CD14-positive monocyte (primary cell): Measurements from ENCODE around the gene SPACDR. TPM values are rescaled to one million over a fixed set of nuclear protein-coding genes. Genes with fewer than 3 reads are reported as not detected.
A peak's percentile ranks its signal among the peaks of the same experiment; 100 is the strongest.

Experiments used
- DNase-seq, 3 donors: peaks; one replicate each; pipeline ENCODE4 v3.0.0-alpha.2; 2011 to 2022
- H2AFZ ChIP-seq: 2 replicates; pipeline ENCODE4 v1.6.0; 2012; ENCODE audit warnings: mild to moderate bottlenecking, low read depth, low read length, inconsistent platforms; ENCODE audit not compliant: insufficient read depth, poor library complexity, severe bottlenecking
- H3K27ac ChIP-seq, 2 donors: 1 replicate in 1 of 2; 2 replicates in 1 of 2; pipeline ENCODE4 v1.5.1; 2012 to 2013; ENCODE audit warnings: low read length in 2 of 2, control low read depth in 1 of 2, inconsistent platforms in 1 of 2, low read depth in 1 of 2, mild to moderate bottlenecking in 1 of 2
- H3K27me3 ChIP-seq, 2 donors: one replicate each; pipeline versions ENCODE4 v1.6.0 to v1.6.1; 2011 to 2013; ENCODE audit warnings: low read length in 2 of 2; ENCODE audit not compliant: control insufficient read depth in 2 of 2, insufficient read depth in 2 of 2
- H3K36me3 ChIP-seq, 2 donors: replicated peaks in 1 of 2; 1 replicate in 1 of 2; 2 replicates in 1 of 2; pipeline versions ENCODE4 v1.5.1 to v1.6.1; 2012 to 2013; ENCODE audit warnings: low read length in 2 of 2, control low read depth in 1 of 2, inconsistent platforms in 1 of 2, mild to moderate bottlenecking in 1 of 2; ENCODE audit not compliant: insufficient read depth in 2 of 2, control insufficient read depth in 1 of 2
- H3K4me1 ChIP-seq, 2 donors: 1 replicate in 1 of 2; 2 replicates in 1 of 2; pipeline versions ENCODE4 v1.5.1 to v1.6.1; 2012 to 2013; ENCODE audit warnings: low read length in 2 of 2, control low read depth in 1 of 2, inconsistent platforms in 1 of 2, mild to moderate bottlenecking in 1 of 2, moderate library complexity in 1 of 2; ENCODE audit not compliant: insufficient read depth in 2 of 2, control insufficient read depth in 1 of 2
- H3K4me2 ChIP-seq: replicated peaks from 2 replicates; pipeline ENCODE3; 2012; ENCODE audit warnings: low read length, moderate library complexity, mild to moderate bottlenecking; ENCODE audit not compliant: poor library complexity, severe bottlenecking; ENCODE audit errors: extremely low read depth
- H3K4me3 ChIP-seq, 3 experiments: fragments of 200-600 bp in 1 of 3; sonication (generic) in 1 of 3; replicated peaks in 1 of 3; 1 replicate in 2 of 3; 2 replicates in 1 of 3; pipeline ENCODE4 v1.5.1; 2011 to 2013; ENCODE audit warnings: low read length in 3 of 3, mild to moderate bottlenecking in 3 of 3, control low read depth in 2 of 3, low read depth in 2 of 3, inconsistent platforms in 1 of 3, moderate library complexity in 1 of 3
- H3K79me2 ChIP-seq: 2 replicates; pipeline ENCODE4 v1.6.0; 2012; ENCODE audit warnings: mild to moderate bottlenecking, control low read depth, inconsistent platforms, low read length, moderate library complexity; ENCODE audit not compliant: insufficient read depth
- H3K9ac ChIP-seq: 2 replicates; pipeline ENCODE4 v1.6.0; 2017; ENCODE audit warnings: low read length, mild to moderate bottlenecking; ENCODE audit not compliant: insufficient read depth, poor library complexity, severe bottlenecking
- H3K9me3 ChIP-seq, 2 donors: replicated peaks in 1 of 2; 1 replicate in 1 of 2; 2 replicates in 1 of 2; pipeline versions ENCODE4 v1.5.1 to v1.6.1; 2012 to 2013; ENCODE audit warnings: low read length in 2 of 2, control low read depth in 1 of 2; ENCODE audit not compliant: control insufficient read depth in 1 of 2, insufficient read depth in 1 of 2
- H4K20me1 ChIP-seq: 2 replicates; pipeline ENCODE4 v1.6.0; 2012; ENCODE audit warnings: mild to moderate bottlenecking, low read length, control low read depth, moderate library complexity; ENCODE audit not compliant: insufficient read depth
- H3K27ac Mint-ChIP-seq, 7 donors: one replicate each; pipeline ENCODE4 v1.8.0; 2020; ENCODE audit warnings: mild to moderate bottlenecking in 7 of 7, mixed read lengths in 7 of 7, moderate library complexity in 6 of 7, inconsistent platforms in 2 of 7
- H3K27me3 Mint-ChIP-seq, 3 donors: one replicate each; pipeline ENCODE4 v1.8.0; 2021 to 2022; ENCODE audit warnings: low read depth in 3 of 3, mild to moderate bottlenecking in 3 of 3, mixed read lengths in 3 of 3, moderate library complexity in 3 of 3, inconsistent platforms in 1 of 3
- H3K36me3 Mint-ChIP-seq, 2 donors: one replicate each; pipeline ENCODE4 v1.8.0; 2020; ENCODE audit warnings: mixed read lengths in 2 of 2, inconsistent platforms in 1 of 2, mild to moderate bottlenecking in 1 of 2
- H3K4me1 Mint-ChIP-seq: one replicate; pipeline ENCODE4 v1.8.0; 2020; ENCODE audit warnings: mild to moderate bottlenecking, mixed read lengths
- H3K4me3 Mint-ChIP-seq, 2 donors: one replicate each; pipeline ENCODE4 v1.8.0; 2020; ENCODE audit warnings: mild to moderate bottlenecking in 2 of 2, mixed read lengths in 2 of 2, moderate library complexity in 1 of 2
- H3K9me3 Mint-ChIP-seq, 7 donors: one replicate each; pipeline ENCODE4 v1.8.0; 2020 to 2022; ENCODE audit warnings: mixed read lengths in 7 of 7, mild to moderate bottlenecking in 6 of 7, moderate library complexity in 6 of 7, inconsistent platforms in 2 of 7
- CTCF ChIP-seq: fragments of 200-600 bp; IDR thresholded peaks from one replicate; pipeline ENCODE4 v1.8.0; 2022; ENCODE audit warnings: antibody characterized with exemption, mild to moderate bottlenecking
- WGBS: methylation state at CpG from one replicate; pipeline ENCODE4 v1.1.5; 2013; ENCODE audit warnings: missing lambda C conversion rate; ENCODE audit not compliant: insufficient coverage; 5-methylcytosine and 5-hydroxymethylcytosine counted together
- intact Hi-C, 2 donors: fragments of 100-400 bp; cut with micrococcal nuclease; formaldehyde crosslinking; loops; one replicate each; pipeline versions ENCODE4 v1.15.0 to v1.15.1; 2023
- polyA plus RNA-seq, 3 donors: library from polyadenylated mRNA; depleted of rRNA in 1 of 3; unstranded in 2 of 3; stranded (reverse) in 1 of 3; fragments of 300-500 nt in 2 of 3; fragments of >200 nt in 1 of 3; fragmentation: Illumina TruSeq in 2 of 3; gene quantifications; 1 replicate in 2 of 3; 2 replicates in 1 of 3; pipeline ENCODE4 v1.2.3, GENCODE V29; 2012 to 2021

SPACDR gene
- polyA plus RNA-seq, 3 donors = 0.40 to 2.5 TPM; not detected in 1

- Histone ChIP-seq H3K9me3 (no peaks in the 10 kb centered on the region), H3K4me3 (no peak overlapping the region), H3K36me3 (peaks cover 27 to 86% of the 10 kb centered on the region in 2 donors), H3K9ac (no peak overlapping the region), H3K27ac (peak overlapping the region in 1 of 2 donors; percentile 21), H3K79me2 (no peaks in the 10 kb centered on the region), H2AFZ (no peak overlapping the region), H3K27me3 (no peaks in the 10 kb centered on the region), H3K4me2 (no peak overlapping the region), H3K4me1 (peaks cover 10 to 14% of the 10 kb centered on the region in 2 donors), H4K20me1 (peaks cover 41% of the 10 kb centered on the region)
- no peak for TF ChIP-seq CTCF
- Mint-ChIP-seq H3K4me3 (no peak overlapping the region), H3K36me3 (peaks cover 45 to 51% of the 10 kb centered on the region in 2 donors), H3K9me3 (no peaks in the 10 kb centered on the region), H3K27me3 (peaks cover 0 to 4% (median 0%) of the 10 kb centered on the region in 3 donors), H3K27ac (peak overlapping the region; percentile 49 to 88 (median 84)), H3K4me1 (peaks cover 10% of the 10 kb centered on the region)
- intact Hi-C loops = loop anchor here in 1 of 2 donors (5.0 kb wide), 2 partner anchors 36 to 276 kb away; no protein-coding TSS in a partner anchor
- DNase-seq = no peak
These were observed 50.7 kb downstream of the SPACDR start for GRCh38 chr7:100413346-100413745.

- DNase-seq = no peak
- 80% methylated on average over 2 of the region's 6 CpGs for WGBS
- no peak overlapping the region for H3K27ac Mint-ChIP-seq
- H3K27me3 Mint-ChIP-seq = peaks cover 0 to 4% (median 0%) of the 10 kb centered on the region in 3 donors
- Histone ChIP-seq H2AFZ (no peak overlapping the region), H3K9me3 (no peaks in the 10 kb centered on the region), H4K20me1 (peaks cover 59% of the 10 kb centered on the region), H3K27ac (no peak overlapping the region), H3K4me3 (no peak overlapping the region), H3K27me3 (no peaks in the 10 kb centered on the region), H3K4me1 (peaks cover 10 to 20% of the 10 kb centered on the region in 2 donors), H3K36me3 (peaks cover 29 to 81% of the 10 kb centered on the region in 2 donors), H3K4me2 (no peak overlapping the region), H3K79me2 (no peaks in the 10 kb centered on the region), H3K9ac (no peak overlapping the region)
- H3K4me3 Mint-ChIP-seq = no peak overlapping the region
- no peak for TF ChIP-seq CTCF
- H3K9me3 Mint-ChIP-seq = no peaks in the 10 kb centered on the region
- H3K36me3 Mint-ChIP-seq = peaks cover 38 to 42% of the 10 kb centered on the region in 2 donors
- peaks cover 15% of the 10 kb centered on the region for H3K4me1 Mint-ChIP-seq
- intact Hi-C loops = loop anchor here in 1 of 2 donors (5.0 kb wide), 2 partner anchors 34 to 274 kb away; no protein-coding TSS in a partner anchor
These were observed 53.0 kb downstream of the SPACDR start for GRCh38 chr7:100411101-100411500.
